ENCODE measurements around the gene HNMT.

HNMT gene

GRCh38 chr2:137955536-137955935, 8.7 kb upstream of the HNMT start:
- TF ChIP-seq, protein P1, sequence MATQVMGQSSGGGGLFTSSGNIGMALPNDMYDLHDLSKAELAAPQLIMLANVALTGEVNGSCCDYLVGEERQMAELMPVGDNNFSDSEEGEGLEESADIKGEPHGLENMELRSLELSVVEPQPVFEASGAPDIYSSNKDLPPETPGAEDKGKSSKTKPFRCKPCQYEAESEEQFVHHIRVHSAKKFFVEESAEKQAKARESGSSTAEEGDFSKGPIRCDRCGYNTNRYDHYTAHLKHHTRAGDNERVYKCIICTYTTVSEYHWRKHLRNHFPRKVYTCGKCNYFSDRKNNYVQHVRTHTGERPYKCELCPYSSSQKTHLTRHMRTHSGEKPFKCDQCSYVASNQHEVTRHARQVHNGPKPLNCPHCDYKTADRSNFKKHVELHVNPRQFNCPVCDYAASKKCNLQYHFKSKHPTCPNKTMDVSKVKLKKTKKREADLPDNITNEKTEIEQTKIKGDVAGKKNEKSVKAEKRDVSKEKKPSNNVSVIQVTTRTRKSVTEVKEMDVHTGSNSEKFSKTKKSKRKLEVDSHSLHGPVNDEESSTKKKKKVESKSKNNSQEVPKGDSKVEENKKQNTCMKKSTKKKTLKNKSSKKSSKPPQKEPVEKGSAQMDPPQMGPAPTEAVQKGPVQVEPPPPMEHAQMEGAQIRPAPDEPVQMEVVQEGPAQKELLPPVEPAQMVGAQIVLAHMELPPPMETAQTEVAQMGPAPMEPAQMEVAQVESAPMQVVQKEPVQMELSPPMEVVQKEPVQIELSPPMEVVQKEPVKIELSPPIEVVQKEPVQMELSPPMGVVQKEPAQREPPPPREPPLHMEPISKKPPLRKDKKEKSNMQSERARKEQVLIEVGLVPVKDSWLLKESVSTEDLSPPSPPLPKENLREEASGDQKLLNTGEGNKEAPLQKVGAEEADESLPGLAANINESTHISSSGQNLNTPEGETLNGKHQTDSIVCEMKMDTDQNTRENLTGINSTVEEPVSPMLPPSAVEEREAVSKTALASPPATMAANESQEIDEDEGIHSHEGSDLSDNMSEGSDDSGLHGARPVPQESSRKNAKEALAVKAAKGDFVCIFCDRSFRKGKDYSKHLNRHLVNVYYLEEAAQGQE (IDR thresholded peaks at IDR 0.05; ENCODE audit: insufficient replicate concordance, low read depth): no peak
- TF ChIP-seq GABPA (IDR thresholded peaks at IDR 0.05; ENCODE audit: low read depth) (no peak), SPI1 (IDR thresholded peaks at IDR 0.05; ENCODE audit: borderline replicate concordance, low read depth) (no peak), POLR2AphosphoS5 (IDR thresholded peaks at IDR 0.05; ENCODE audit: low read depth) (no peak), CTCF (IDR thresholded peaks at IDR 0.05; ENCODE audit: insufficient read depth, low read length) (no peak)
- H3K27ac ChIP-seq (replicated peaks): no peak overlapping the region
- no peak for DNase-seq (ENCODE audit: low read depth in 1 of 2, low spot score in 1 of 2)
- H3K4me3 ChIP-seq (replicated peaks; ENCODE audit: insufficient read depth, low read length): no peak overlapping the region
- H3K27me3 ChIP-seq (ENCODE audit: insufficient read depth, poor library complexity, severe bottlenecking): no peaks in the 10 kb centered on the region

- no peaks in the 10 kb centered on the region for H3K27me3 ChIP-seq (ENCODE audit: insufficient read depth, poor library complexity, severe bottlenecking)
- no peak overlapping the region for H3K4me3 ChIP-seq (replicated peaks; ENCODE audit: insufficient read depth, low read length)
- DNase-seq (ENCODE audit: low read depth in 1 of 2, low spot score in 1 of 2): no peak
- no peak overlapping the region for H3K27ac ChIP-seq (replicated peaks)
- TF ChIP-seq, protein P1 (IDR thresholded peaks at IDR 0.05; ENCODE audit: insufficient replicate concordance, low read depth): no peak
- TF ChIP-seq POLR2AphosphoS5 (IDR thresholded peaks at IDR 0.05; ENCODE audit: low read depth) (no peak), GABPA (IDR thresholded peaks at IDR 0.05; ENCODE audit: low read depth) (no peak), SPI1 (IDR thresholded peaks at IDR 0.05; ENCODE audit: borderline replicate concordance, low read depth) (no peak), CTCF (IDR thresholded peaks at IDR 0.05; ENCODE audit: insufficient read depth, low read length) (no peak)
These were observed 7.2 kb upstream of the HNMT start for GRCh38 chr2:137957033-137957432.

DNA sequence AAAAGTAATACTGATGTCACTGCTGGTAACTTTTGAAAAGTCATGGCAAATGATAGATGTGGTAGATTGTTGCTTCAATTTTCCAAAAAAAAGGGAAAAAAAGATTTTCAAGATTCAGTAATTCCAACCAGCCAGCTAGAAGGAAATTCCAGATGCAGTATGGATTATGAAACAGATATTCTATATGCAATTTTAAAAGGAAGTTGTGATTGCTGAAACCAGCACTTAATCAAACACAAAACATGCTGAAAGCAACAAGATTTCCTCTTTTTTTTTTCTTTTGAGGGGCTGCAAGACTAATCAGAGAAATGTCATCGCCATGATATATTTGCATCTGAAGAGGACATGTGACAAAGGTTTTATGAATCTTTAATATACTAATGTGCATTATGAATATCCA, 5.1 kb upstream of the HNMT start:
- no peak overlapping the region for H3K27ac ChIP-seq (replicated peaks)
- H3K4me3 ChIP-seq (replicated peaks; ENCODE audit: insufficient read depth, low read length): no peak overlapping the region
- no peak for DNase-seq (ENCODE audit: low read depth in 1 of 2, low spot score in 1 of 2)
- TF ChIP-seq SPI1 (IDR thresholded peaks at IDR 0.05; ENCODE audit: borderline replicate concordance, low read depth) (no peak), GABPA (IDR thresholded peaks at IDR 0.05; ENCODE audit: low read depth) (no peak), POLR2AphosphoS5 (IDR thresholded peaks at IDR 0.05; ENCODE audit: low read depth) (no peak), CTCF (IDR thresholded peaks at IDR 0.05; ENCODE audit: insufficient read depth, low read length) (no peak)
- TF ChIP-seq, protein P1 (IDR thresholded peaks at IDR 0.05; ENCODE audit: insufficient replicate concordance, low read depth): no peak
- H3K27me3 ChIP-seq (ENCODE audit: insufficient read depth, poor library complexity, severe bottlenecking): no peaks in the 10 kb centered on the region

All from HL-60 (cell line).